ENCODE measurements around the gene ZNF668. TPM values are rescaled to one million over a fixed set of nuclear protein-coding genes. Genes with fewer than 3 reads are reported as not detected.

ZNF668 gene
- total and polyA plus RNA-seq, 3 experiments from 2014 or later = 8.7 to 20.5 (median 15.9) TPM

DNA sequence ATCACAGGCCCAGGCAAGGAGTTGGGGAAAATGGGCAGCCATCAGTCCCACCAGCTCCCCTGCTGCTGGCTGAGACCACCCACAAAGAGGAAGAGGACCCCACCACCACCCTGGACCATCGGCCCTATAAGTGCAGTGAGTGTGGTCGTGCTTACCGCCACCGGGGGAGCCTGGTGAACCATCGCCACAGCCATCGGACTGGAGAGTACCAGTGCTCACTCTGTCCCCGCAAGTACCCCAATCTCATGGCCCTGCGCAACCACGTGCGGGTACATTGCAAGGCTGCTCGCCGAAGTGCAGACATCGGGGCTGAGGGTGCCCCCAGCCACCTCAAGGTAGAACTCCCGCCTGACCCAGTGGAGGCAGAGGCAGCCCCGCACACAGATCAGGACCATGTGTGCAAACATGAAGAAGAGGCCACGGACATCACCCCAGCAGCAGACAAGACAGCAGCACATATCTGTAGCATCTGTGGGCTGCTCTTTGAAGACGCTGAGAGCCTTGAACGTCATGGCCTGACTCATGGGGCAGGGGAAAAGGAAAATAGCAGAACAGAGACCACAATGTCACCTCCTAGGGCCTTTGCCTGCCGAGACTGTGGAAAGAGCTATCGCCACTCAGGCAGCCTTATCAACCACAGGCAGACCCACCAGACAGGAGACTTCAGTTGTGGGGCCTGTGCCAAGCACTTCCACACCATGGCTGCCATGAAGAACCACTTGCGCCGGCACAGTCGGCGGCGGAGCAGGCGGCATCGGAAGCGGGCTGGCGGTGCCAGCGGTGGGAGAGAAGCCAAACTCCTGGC, 3.8 kb upstream of the ZNF668 start:
- peaks cover 0 to 83% (median 2%) of the 10 kb centered on the region in 3 donors for H3K36me3 Mint-ChIP-seq
- no peak overlapping the region for H3K4me3 Mint-ChIP-seq
- Histone ChIP-seq H3K27ac (ENCODE audit: low read depth, low read length) (no peak overlapping the region), H3K4me1 (ENCODE audit: insufficient read depth, low read length) (peaks cover 10% of the 10 kb centered on the region), H3K9me3 (ENCODE audit: low read length) (no peaks in the 10 kb centered on the region), H3K4me3 (ENCODE audit: low read length) (no peak overlapping the region), H3K36me3 (ENCODE audit: insufficient read depth, low read length) (peaks cover 27% of the 10 kb centered on the region), H3K27me3 (ENCODE audit: insufficient read depth, low read length, poor library complexity, severe bottlenecking) (no peaks in the 10 kb centered on the region)
- POLR2A ChIA-PET = no interaction called here
- peaks cover 24 to 55% (median 28%) of the 10 kb centered on the region in 3 donors for H3K4me1 Mint-ChIP-seq
- H3K9me3 Mint-ChIP-seq = no peaks in the 10 kb centered on the region
- peak overlapping the region in 1 of 8 donors; percentile 34 for H3K27ac Mint-ChIP-seq
- no peak for DNase-seq
- peaks cover 0 to 3% of the 10 kb centered on the region in 2 donors for H3K27me3 Mint-ChIP-seq
- CTCF ChIA-PET = no interaction called here

DNA sequence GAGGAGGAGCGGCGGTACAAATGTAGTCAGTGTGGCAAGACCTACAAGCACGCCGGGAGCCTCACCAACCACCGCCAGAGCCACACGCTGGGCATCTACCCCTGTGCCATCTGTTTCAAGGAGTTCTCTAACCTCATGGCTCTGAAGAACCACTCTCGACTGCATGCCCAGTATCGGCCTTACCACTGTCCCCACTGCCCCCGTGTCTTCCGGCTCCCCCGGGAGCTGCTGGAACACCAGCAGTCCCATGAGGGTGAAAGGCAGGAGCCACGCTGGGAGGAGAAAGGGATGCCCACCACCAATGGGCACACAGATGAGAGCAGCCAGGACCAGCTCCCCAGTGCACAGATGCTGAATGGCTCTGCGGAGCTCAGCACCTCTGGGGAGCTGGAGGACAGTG, 3.0 kb upstream of the ZNF668 start:
- Histone ChIP-seq H3K4me3 (ENCODE audit: low read length) (no peak overlapping the region), H3K27me3 (ENCODE audit: insufficient read depth, low read length, poor library complexity, severe bottlenecking) (no peaks in the 10 kb centered on the region), H3K9me3 (ENCODE audit: low read length) (no peaks in the 10 kb centered on the region), H3K36me3 (ENCODE audit: insufficient read depth, low read length) (peaks cover 27% of the 10 kb centered on the region), H3K27ac (ENCODE audit: low read depth, low read length) (no peak overlapping the region), H3K4me1 (ENCODE audit: insufficient read depth, low read length) (peaks cover 17% of the 10 kb centered on the region)
- POLR2A ChIA-PET = no interaction called here
- CTCF ChIA-PET = no interaction called here
- H3K27ac Mint-ChIP-seq = no peak overlapping the region
- no peaks in the 10 kb centered on the region for H3K9me3 Mint-ChIP-seq
- DNase-seq = no peak
- peaks cover 0 to 82% (median 2%) of the 10 kb centered on the region in 3 donors for H3K36me3 Mint-ChIP-seq
- H3K4me1 Mint-ChIP-seq = peaks cover 29 to 58% (median 32%) of the 10 kb centered on the region in 3 donors
- H3K4me3 Mint-ChIP-seq = no peak overlapping the region
- H3K27me3 Mint-ChIP-seq = peaks cover 0 to 3% of the 10 kb centered on the region in 2 donors

DNA sequence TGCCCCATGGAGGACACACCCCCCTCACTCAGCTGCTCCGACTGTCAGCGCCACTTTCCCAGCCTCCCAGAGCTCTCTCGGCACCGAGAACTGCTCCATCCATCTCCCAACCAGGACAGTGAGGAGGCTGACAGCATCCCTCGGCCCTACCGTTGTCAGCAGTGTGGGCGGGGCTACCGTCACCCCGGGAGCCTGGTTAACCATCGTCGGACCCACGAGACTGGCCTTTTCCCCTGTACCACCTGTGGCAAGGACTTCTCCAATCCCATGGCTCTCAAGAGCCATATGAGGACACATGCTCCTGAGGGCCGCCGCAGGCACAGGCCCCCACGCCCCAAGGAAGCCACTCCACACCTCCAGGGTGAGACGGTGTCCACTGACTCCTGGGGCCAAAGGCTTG, 2.3 kb upstream of the ZNF668 start:
- H3K27me3 Mint-ChIP-seq = peaks cover 0 to 3% of the 10 kb centered on the region in 2 donors
- ChIA-PET POLR2A (no interaction called here), CTCF (interaction anchor here (1.0 kb wide), 1 partner anchor 66 kb away, joined by 3 read pairs; no protein-coding TSS in a partner anchor)
- no peak for DNase-seq
- H3K9me3 Mint-ChIP-seq = no peaks in the 10 kb centered on the region
- peaks cover 34 to 60% (median 37%) of the 10 kb centered on the region in 3 donors for H3K4me1 Mint-ChIP-seq
- H3K9me3 ChIP-seq (ENCODE audit: low read length) = no peaks in the 10 kb centered on the region
- peaks cover 0 to 77% (median 2%) of the 10 kb centered on the region in 3 donors for H3K36me3 Mint-ChIP-seq
- no peak overlapping the region for H3K27ac ChIP-seq (ENCODE audit: low read depth, low read length)
- H3K4me1 ChIP-seq (ENCODE audit: insufficient read depth, low read length) = peaks cover 24% of the 10 kb centered on the region
- H3K4me3 ChIP-seq (ENCODE audit: low read length) = no peak overlapping the region
- peak overlapping the region in 7 of 8 donors; percentile 28 to 99 (median 77) for H3K27ac Mint-ChIP-seq
- peaks cover 27% of the 10 kb centered on the region for H3K36me3 ChIP-seq (ENCODE audit: insufficient read depth, low read length)
- H3K27me3 ChIP-seq (ENCODE audit: insufficient read depth, low read length, poor library complexity, severe bottlenecking) = no peaks in the 10 kb centered on the region
- peak overlapping the region in 6 of 7 donors; percentile 15 to 95 (median 60) for H3K4me3 Mint-ChIP-seq

DNA sequence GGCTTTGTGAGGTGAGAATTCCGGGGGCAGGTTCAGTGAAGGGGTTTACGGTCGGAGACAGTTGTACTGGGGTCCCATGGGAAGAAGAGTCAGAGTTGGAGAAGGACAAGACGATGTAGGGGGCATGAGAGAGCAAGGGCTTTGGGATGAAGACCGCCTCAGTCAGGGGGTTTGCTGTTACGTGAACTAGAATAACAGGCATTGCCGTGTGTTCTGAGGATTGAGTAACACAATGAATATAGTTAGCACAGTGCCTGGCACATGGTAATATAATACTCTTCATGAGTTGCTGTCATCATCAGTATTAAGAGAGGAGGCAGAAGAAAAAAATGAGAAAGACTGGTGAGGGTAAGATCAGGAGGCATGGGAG, 759 bp upstream of the ZNF668 start:
- no peaks in the 10 kb centered on the region for H3K9me3 ChIP-seq (ENCODE audit: low read length)
- peak overlapping the region; percentile 100 for H3K4me3 ChIP-seq (ENCODE audit: low read length)
- Mint-ChIP-seq H3K4me3 (peak overlapping the region; percentile 87 to 97 (median 90)), H3K27me3 (peaks cover 0 to 3% of the 10 kb centered on the region in 2 donors), H3K4me1 (peaks cover 34 to 55% (median 37%) of the 10 kb centered on the region in 3 donors), H3K27ac (peak overlapping the region; percentile 89 to 100 (median 98)), H3K9me3 (no peaks in the 10 kb centered on the region), H3K36me3 (peaks cover 0 to 63% (median 2%) of the 10 kb centered on the region in 3 donors)
- H3K4me1 ChIP-seq (ENCODE audit: insufficient read depth, low read length) = peaks cover 24% of the 10 kb centered on the region
- ChIA-PET CTCF (interaction anchor here (1.1 to 1.9 kb wide), 3 partner anchors 75 to 121 kb away, joined by 3 to 5 read pairs (median 5); partner anchors contain the start of gene PRSS36), POLR2A (interaction anchor here (0.5 to 2.4 kb wide), 11 partner anchors 19 to 385 kb away, joined by 3 to 37 read pairs (median 4); partner anchors contain the start of genes ARMC5, FUS, KAT8 and PYCARD)
- peaks cover 27% of the 10 kb centered on the region for H3K36me3 ChIP-seq (ENCODE audit: insufficient read depth, low read length)
- DNase-seq = no peak
- peak overlapping the region; percentile 89 for H3K27ac ChIP-seq (ENCODE audit: low read depth, low read length)
- H3K27me3 ChIP-seq (ENCODE audit: insufficient read depth, low read length, poor library complexity, severe bottlenecking) = no peaks in the 10 kb centered on the region

DNA sequence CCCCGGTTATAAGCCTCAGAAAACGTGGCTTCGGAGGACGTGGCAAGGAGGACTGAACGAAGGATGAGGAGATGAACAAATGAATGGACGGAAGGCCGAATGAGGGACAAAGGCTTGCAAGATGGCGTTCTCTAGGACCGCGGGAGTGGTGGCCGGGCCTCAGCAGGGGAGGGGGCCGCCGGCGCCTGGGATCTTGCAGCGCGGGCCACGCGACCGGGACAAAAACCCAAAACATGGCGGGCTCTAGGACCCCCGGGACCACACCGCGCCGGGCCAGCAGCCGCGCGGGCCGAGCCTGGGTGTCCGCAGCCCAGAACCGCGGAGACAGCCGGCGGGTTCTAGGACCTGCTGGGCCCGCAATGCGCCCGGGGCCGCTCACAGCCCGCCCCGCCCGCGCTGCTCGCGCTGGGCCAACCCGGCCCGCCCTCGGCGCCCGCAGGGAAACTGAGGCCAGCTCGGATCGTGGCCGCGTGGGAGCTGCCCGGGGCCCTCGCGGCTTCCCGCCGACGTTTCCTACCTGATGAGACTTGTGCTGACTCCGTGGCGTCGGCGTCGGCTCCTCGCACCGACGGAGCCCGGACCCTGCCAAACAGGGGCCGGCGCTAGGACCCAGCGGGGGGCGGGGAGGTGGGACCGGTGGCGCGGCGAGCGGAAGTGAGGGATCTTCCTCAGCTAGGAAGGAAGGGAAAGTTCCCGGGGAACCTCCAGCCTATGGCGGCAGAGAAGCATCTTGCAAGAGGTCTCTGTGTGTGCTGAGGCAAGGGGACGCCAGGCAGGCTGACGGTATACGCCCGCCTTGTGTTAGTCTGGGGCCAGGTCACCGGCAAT, 684 bp downstream of the ZNF668 start:
- ChIA-PET POLR2A (interaction anchor here (0.6 to 2.4 kb wide), 15 partner anchors 10 to 386 kb away, joined by 3 to 37 read pairs (median 5); partner anchors contain the start of genes ARMC5, FUS, KAT8 and PYCARD), CTCF (interaction anchor here (0.8 to 2.2 kb wide), 14 partner anchors 9 to 387 kb away, joined by 3 to 9 read pairs (median 4); partner anchors contain the start of genes ARMC5, HSD3B7, KAT8 and PRSS36)
- Mint-ChIP-seq H3K4me3 (peak overlapping the region; percentile 87 to 97 (median 97)), H3K36me3 (peaks cover 0 to 49% (median 0%) of the 10 kb centered on the region in 3 donors), H3K9me3 (no peaks in the 10 kb centered on the region), H3K27me3 (peaks cover 0 to 3% of the 10 kb centered on the region in 2 donors), H3K27ac (peak overlapping the region; percentile 89 to 100 (median 98)), H3K4me1 (peaks cover 40 to 54% (median 45%) of the 10 kb centered on the region in 3 donors)
- peak; percentile 84 to 91 (median 85) for DNase-seq
- Histone ChIP-seq H3K27me3 (ENCODE audit: insufficient read depth, low read length, poor library complexity, severe bottlenecking) (no peaks in the 10 kb centered on the region), H3K4me3 (ENCODE audit: low read length) (peak overlapping the region; percentile 100), H3K9me3 (ENCODE audit: low read length) (no peaks in the 10 kb centered on the region), H3K27ac (ENCODE audit: low read depth, low read length) (peak overlapping the region; percentile 89), H3K36me3 (ENCODE audit: insufficient read depth, low read length) (peaks cover 17% of the 10 kb centered on the region), H3K4me1 (ENCODE audit: insufficient read depth, low read length) (peaks cover 24% of the 10 kb centered on the region)

DNA sequence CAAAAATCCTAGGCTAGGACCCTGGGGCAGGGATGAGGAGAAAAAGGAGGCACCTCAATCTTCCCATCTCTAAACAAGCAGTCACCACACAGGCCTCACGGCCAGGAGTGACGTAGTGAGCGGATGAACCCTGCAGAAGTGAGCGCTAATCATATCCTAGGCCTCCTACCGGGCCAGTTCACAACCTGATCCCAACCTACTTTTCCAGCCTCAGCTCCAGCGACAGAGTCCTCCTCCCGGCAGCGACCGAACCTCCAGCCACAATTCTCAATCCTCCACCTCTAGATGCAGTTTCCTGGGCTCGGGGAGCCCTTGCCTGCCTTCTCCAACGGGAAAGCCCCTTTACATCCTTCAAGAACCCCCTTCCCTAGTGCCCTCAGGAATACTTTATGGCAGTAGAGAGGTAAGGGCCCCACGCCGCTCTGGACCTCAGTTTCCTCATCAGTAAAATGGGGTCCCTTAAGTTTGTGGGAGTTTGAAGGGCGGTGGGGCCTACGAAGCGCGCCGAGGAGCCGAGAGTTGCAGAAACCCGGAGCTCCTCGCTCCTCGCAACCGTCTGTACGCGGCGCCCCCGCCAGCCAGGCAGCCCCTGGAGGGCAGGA, 1.4 kb downstream of the ZNF668 start:
- Histone ChIP-seq H3K4me3 (ENCODE audit: low read length) (peak overlapping the region; percentile 100), H3K27ac (ENCODE audit: low read depth, low read length) (peak overlapping the region; percentile 89), H3K9me3 (ENCODE audit: low read length) (no peaks in the 10 kb centered on the region), H3K4me1 (ENCODE audit: insufficient read depth, low read length) (peaks cover 24% of the 10 kb centered on the region), H3K36me3 (ENCODE audit: insufficient read depth, low read length) (peaks cover 9% of the 10 kb centered on the region), H3K27me3 (ENCODE audit: insufficient read depth, low read length, poor library complexity, severe bottlenecking) (no peaks in the 10 kb centered on the region)
- POLR2A ChIA-PET = interaction anchor here (0.6 to 2.4 kb wide), 6 partner anchors 9 to 130 kb away, joined by 3 to 37 read pairs (median 16); partner anchors contain the start of genes KAT8, PYCARD and STX4
- no peaks in the 10 kb centered on the region for H3K9me3 Mint-ChIP-seq
- peaks cover 0 to 3% of the 10 kb centered on the region in 2 donors for H3K27me3 Mint-ChIP-seq
- H3K4me1 Mint-ChIP-seq = peaks cover 39 to 51% (median 43%) of the 10 kb centered on the region in 3 donors
- H3K36me3 Mint-ChIP-seq = peaks cover 0 to 41% (median 0%) of the 10 kb centered on the region in 3 donors
- CTCF ChIA-PET = interaction anchor here (1.5 to 2.2 kb wide), 4 partner anchors 8 to 119 kb away, joined by 3 to 8 read pairs (median 6); no protein-coding TSS in a partner anchor
- peak overlapping the region; percentile 87 to 97 (median 97) for H3K4me3 Mint-ChIP-seq
- DNase-seq = peak in 2 of 5 donors; percentile 12 to 16
- H3K27ac Mint-ChIP-seq = peak overlapping the region; percentile 89 to 97 (median 94)

DNA sequence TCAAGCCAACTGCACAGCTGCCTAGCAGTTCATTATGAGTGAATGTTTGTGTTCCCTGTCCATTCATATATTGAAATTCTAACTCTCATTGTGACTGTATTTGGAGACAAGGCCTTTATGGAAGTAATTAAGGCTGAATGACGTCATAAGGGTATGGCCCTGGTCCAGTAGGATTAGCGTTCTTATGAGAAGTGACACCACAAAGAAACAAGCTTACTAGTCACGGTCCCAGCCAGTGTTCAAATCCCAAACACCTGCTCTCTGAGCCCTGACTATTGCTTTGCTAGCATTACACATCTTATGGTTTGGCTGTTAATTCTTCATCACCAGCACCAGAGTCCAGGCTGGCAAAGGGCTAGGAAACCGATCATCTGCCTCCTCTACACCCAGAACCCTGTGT, 2.2 kb downstream of the ZNF668 start:
- DNase-seq = no peak
- H3K4me1 Mint-ChIP-seq = peaks cover 41 to 56% (median 48%) of the 10 kb centered on the region in 3 donors
- peak overlapping the region; percentile 89 for H3K27ac ChIP-seq (ENCODE audit: low read depth, low read length)

More for the DNA sequence above, 2.2 kb downstream of the ZNF668 start:
- ChIA-PET POLR2A (no interaction called here), CTCF (interaction anchor here (1.2 kb wide), 1 partner anchor 38 kb away, joined by 3 read pairs; no protein-coding TSS in a partner anchor)
- Mint-ChIP-seq H3K27me3 (peaks cover 0 to 3% of the 10 kb centered on the region in 2 donors), H3K27ac (peak overlapping the region; percentile 89 to 97 (median 94)), H3K4me3 (peak overlapping the region; percentile 87 to 97 (median 97)), H3K36me3 (peaks cover 0 to 34% (median 0%) of the 10 kb centered on the region in 3 donors), H3K9me3 (no peaks in the 10 kb centered on the region)
- peaks cover 2% of the 10 kb centered on the region for H3K36me3 ChIP-seq (ENCODE audit: insufficient read depth, low read length)
- H3K4me3 ChIP-seq (ENCODE audit: low read length) = peak overlapping the region; percentile 100
- H3K27me3 ChIP-seq (ENCODE audit: insufficient read depth, low read length, poor library complexity, severe bottlenecking) = no peaks in the 10 kb centered on the region
- peaks cover 24% of the 10 kb centered on the region for H3K4me1 ChIP-seq (ENCODE audit: insufficient read depth, low read length)
- no peaks in the 10 kb centered on the region for H3K9me3 ChIP-seq (ENCODE audit: low read length)

All from CD8-positive, alpha-beta memory T cell (primary cell).